Smooth muscle cell (in vitro differentiated cells): ENCODE results near the gene OR52E6. TPM values are rescaled to one million over a fixed set of nuclear protein-coding genes. Genes with fewer than 3 reads are reported as not detected.

Experiments
- DNase-seq: peaks from one replicate; lab custom pipeline; 2025; ENCODE audit not compliant: unreplicated experiment; lab: John Stamatoyannopoulos, UW
- H2AFZ ChIP-seq: fragments of 200-600 bp; sonication (generic); 2 replicates; pipeline ENCODE4 v1.6.0; 2016; ENCODE audit warnings: antibody characterized with exemption, low read depth, mild to moderate bottlenecking
- H3F3A ChIP-seq: fragments of 200-600 bp; sonication (generic); 2 replicates; pipeline ENCODE4 v1.6.0; 2017; ENCODE audit warnings: antibody characterized with exemption, low read depth
- H3K27ac ChIP-seq: fragments of 200-600 bp; sonication (generic); 2 replicates; pipeline ENCODE4 v1.5.1; 2016; ENCODE audit warnings: low read depth, mild to moderate bottlenecking
- H3K27me3 ChIP-seq: fragments of 200-600 bp; sonication (generic); 2 replicates; pipeline ENCODE4 v1.6.1; 2016; ENCODE audit warnings: low read depth, mild to moderate bottlenecking
- H3K36me3 ChIP-seq: fragments of 200-600 bp; sonication (generic); 2 replicates; pipeline ENCODE4 v1.5.1; 2016; ENCODE audit warnings: low read depth
- H3K4me1 ChIP-seq: fragments of 200-600 bp; sonication (generic); 2 replicates; pipeline ENCODE4 v1.5.1; 2016; ENCODE audit warnings: low read depth
- H3K4me2 ChIP-seq: fragments of 200-600 bp; sonication (generic); 2 replicates; pipeline ENCODE4 v1.6.0; 2016; ENCODE audit warnings: mild to moderate bottlenecking
- H3K4me3 ChIP-seq: fragments of 200-600 bp; sonication (generic); 2 replicates; pipeline ENCODE4 v1.5.1; 2016; ENCODE audit warnings: mild to moderate bottlenecking
- H3K79me2 ChIP-seq: fragments of 200-600 bp; sonication (generic); 2 replicates; pipeline ENCODE4 v1.6.0; 2016; ENCODE audit warnings: low read depth, mild to moderate bottlenecking
- H3K9ac ChIP-seq: fragments of 200-600 bp; sonication (generic); 2 replicates; pipeline ENCODE4 v1.6.0; 2016; ENCODE audit warnings: low read depth
- H3K9me3 ChIP-seq: fragments of 200-600 bp; sonication (generic); replicated peaks from 2 replicates; pipeline ENCODE4 v1.5.1; 2016; ENCODE audit warnings: low read depth
- H4K20me1 ChIP-seq: fragments of 200-600 bp; sonication (generic); 2 replicates; pipeline ENCODE4 v1.6.0; 2016; ENCODE audit warnings: low read depth
- CTCF ChIP-seq: fragments of 200-600 bp; sonication (generic); IDR thresholded peaks from 2 replicates; pipeline ENCODE4 v1.5.1; 2017; ENCODE audit warnings: borderline replicate concordance, mild to moderate bottlenecking, antibody characterized with exemption; ENCODE audit not compliant: insufficient read depth, poor library complexity, severe bottlenecking
- WGBS: methylation state at CpG from one replicate; pipeline ENCODE4 v1.1.7; 2016; ENCODE audit warnings: low lambda C conversion rate; 5-methylcytosine and 5-hydroxymethylcytosine counted together
- polyA plus RNA-seq: library from polyadenylated mRNA; unstranded; fragments of >200 nt; fragmentation: Nextera tagmentation; extraction: Ambion mirVana; gene quantifications from 2 replicates; pipeline ENCODE4 v1.2.1, GENCODE V29; 2016
- total RNA-seq: library from RNA; depleted of rRNA; stranded (reverse); fragments of >200 nt; gene quantifications from 2 replicates; pipeline ENCODE4 v1.2.3, GENCODE V29; 2014

OR52E6 gene
- total and polyA plus RNA-seq, 2 experiments from 2014 or later, result not detected

DNA sequence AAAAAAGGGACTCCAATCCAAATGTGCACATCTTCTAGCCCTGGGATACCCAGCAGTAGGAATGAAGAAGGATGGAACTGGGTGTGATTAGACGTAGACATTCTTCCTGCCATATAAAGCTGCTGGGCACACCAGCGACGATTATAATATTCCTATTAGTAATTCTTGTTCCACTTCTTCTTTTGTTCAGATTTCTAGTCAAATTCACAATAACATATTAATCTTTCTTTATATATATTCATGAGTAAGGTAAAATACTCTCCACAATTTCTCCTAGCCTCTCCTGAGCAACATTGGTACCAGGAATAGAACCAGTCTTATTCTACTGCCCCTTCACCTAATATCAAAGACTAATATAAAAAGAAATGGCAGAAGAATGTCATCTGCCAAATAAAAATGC is 15.9 kb upstream of the OR52E6 start, which contains the start of gene OR52E8:
TSS of gene OR52E8 (minus strand) at position 101 of the 400 bp plus-strand sequence. CDS start at position 101, 0 bp downstream.
- no peaks in the 10 kb centered on the region for H3F3A ChIP-seq
- no peak within 1 kb of the TSS for H3K4me3 ChIP-seq
- no peak within 1 kb of the TSS for H3K4me2 ChIP-seq
- no peaks in the 10 kb centered on the region for H3K4me1 ChIP-seq
- H3K36me3 ChIP-seq, result no peaks in the 10 kb centered on the region
- H3K27ac ChIP-seq, result no peak within 1 kb of the TSS
- no peak within 1 kb of the TSS for H2AFZ ChIP-seq
- H3K9ac ChIP-seq, result no peak within 1 kb of the TSS
- no peak for TF ChIP-seq CTCF
- H3K9me3 ChIP-seq, result no peaks in the 10 kb centered on the region
- H3K79me2 ChIP-seq, result no peaks in the 10 kb centered on the region
- WGBS, result 88% methylated on average over 3 of the region's 3 CpGs
- no peaks in the 10 kb centered on the region for H4K20me1 ChIP-seq
- DNase-seq, result no peak
- no peaks in the 10 kb centered on the region for H3K27me3 ChIP-seq

DNA sequence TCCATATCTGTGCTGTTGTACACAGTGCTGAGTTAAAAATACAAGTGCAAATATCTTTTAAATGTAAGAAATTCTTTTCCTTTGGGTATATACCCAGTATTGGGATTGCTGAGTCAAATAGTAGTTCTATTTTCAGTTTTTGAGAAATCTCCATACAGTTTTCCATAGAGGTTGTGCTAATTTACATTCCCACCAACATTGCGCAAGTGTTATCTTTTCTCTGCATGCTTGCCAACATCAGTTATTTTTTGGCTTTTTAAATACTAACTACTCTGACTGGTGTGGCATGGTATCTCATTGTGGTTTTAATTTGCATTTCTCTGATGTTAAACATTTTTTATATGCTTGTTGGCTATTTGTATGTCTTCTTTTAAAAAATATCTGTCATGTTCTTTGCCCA is 9.3 kb upstream of the OR52E6 start:
- Histone ChIP-seq H3K36me3 (no peaks in the 10 kb centered on the region), H3K4me2 (no peak overlapping the region), H2AFZ (no peak overlapping the region), H3K79me2 (no peaks in the 10 kb centered on the region), H3F3A (no peaks in the 10 kb centered on the region), H3K27ac (no peak overlapping the region), H3K9ac (no peak overlapping the region), H3K9me3 (no peaks in the 10 kb centered on the region), H3K4me1 (no peaks in the 10 kb centered on the region), H3K4me3 (no peak overlapping the region), H3K27me3 (no peaks in the 10 kb centered on the region), H4K20me1 (no peaks in the 10 kb centered on the region)
- DNase-seq, result no peak
- 100% methylated on average over 1 of the region's 1 CpG for WGBS
- TF ChIP-seq CTCF, result no peak

DNA sequence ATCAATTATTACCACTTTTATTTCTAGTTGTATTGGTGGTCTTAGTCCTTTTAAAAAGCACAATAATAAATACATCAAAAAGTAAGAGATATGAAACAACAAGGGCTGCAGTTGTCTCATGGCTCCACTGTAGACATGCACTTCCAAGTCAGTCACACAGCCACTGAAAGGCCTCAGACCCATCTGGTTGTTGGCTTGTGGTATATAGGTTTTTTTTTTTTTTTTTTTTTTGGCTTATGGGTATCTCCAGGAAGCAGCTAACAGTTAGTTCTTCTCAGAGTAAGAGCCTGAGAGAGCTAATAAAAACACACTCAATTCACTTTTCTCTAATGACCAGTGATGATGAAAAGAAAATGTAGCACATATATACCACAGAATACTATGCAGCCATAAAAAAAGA is 6.0 kb upstream of the OR52E6 start:
- Histone ChIP-seq H3K4me3 (no peak overlapping the region), H3K9me3 (no peaks in the 10 kb centered on the region), H3K79me2 (no peaks in the 10 kb centered on the region), H3K27me3 (peaks cover 4% of the 10 kb centered on the region), H3K4me1 (no peaks in the 10 kb centered on the region), H3F3A (no peaks in the 10 kb centered on the region), H3K4me2 (no peak overlapping the region), H2AFZ (no peak overlapping the region), H3K9ac (no peak overlapping the region), H3K27ac (no peak overlapping the region), H4K20me1 (no peaks in the 10 kb centered on the region), H3K36me3 (no peaks in the 10 kb centered on the region)
- DNase-seq, result no peak
- no peak for TF ChIP-seq CTCF

DNA sequence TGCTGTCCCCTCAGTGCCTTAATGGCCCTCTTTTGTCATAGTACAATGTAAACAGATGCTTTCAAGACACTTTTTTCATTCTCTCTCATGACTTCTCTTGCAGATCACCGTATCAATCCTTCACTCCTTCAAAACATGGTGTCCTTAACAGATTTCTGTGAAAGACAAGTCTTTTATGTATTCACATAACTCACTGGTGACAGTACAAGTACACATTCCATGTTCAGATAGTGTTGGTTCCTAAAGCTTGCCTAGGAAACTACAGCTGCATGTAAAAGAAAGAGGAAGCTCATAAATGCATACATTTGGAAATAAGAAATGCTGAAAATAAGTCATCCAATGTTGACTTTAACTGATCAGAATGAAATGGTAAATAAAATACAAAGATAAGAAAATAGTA is 5.0 kb upstream of the OR52E6 start:
- TF ChIP-seq CTCF, result no peak
- no peaks in the 10 kb centered on the region for H3K9me3 ChIP-seq
- H3K4me1 ChIP-seq, result no peaks in the 10 kb centered on the region
- no peak overlapping the region for H3K9ac ChIP-seq
- no peaks in the 10 kb centered on the region for H3F3A ChIP-seq
- H3K79me2 ChIP-seq, result no peaks in the 10 kb centered on the region
- no peaks in the 10 kb centered on the region for H3K36me3 ChIP-seq
- no peaks in the 10 kb centered on the region for H4K20me1 ChIP-seq
- H3K27ac ChIP-seq, result no peak overlapping the region
- H3K27me3 ChIP-seq, result peaks cover 4% of the 10 kb centered on the region
- no peak overlapping the region for H3K4me3 ChIP-seq
- no peak overlapping the region for H3K4me2 ChIP-seq
- H2AFZ ChIP-seq, result no peak overlapping the region
- no peak for DNase-seq
- WGBS, result 84% methylated on average over 1 of the region's 1 CpG
